ENCODE results near the gene PCDHA8. TPM values are rescaled to one million over a fixed set of nuclear protein-coding genes. Genes with fewer than 3 reads are reported as not detected.

PCDHA8 gene
- total and polyA plus RNA-seq, 7 donors = 0.01 to 0.12 TPM; not detected in 5

GRCh38 chr5:140855772-140856674, 15.0 kb downstream of the PCDHA8 start, which contains the start of gene PCDHA10:
Gene PCDHA10 (plus strand): TSS chr5:140855897. CDS start chr5:140856049, 152 bp downstream.
- Histone ChIP-seq H3K27me3 (ENCODE audit: insufficient read depth in 3 of 3, low read length in 2 of 3) (peaks cover 0 to 14% (median 4%) of the 10 kb centered on the region in 3 donors), H3K36me3 (ENCODE audit: insufficient read depth in 1 of 2, low read depth in 1 of 2) (no peaks in the 10 kb centered on the region), H3K4me1 (no peaks in the 10 kb centered on the region), H3K27ac (no peak within 1 kb of the TSS), H3K9me3 (peaks cover 2% of the 10 kb centered on the region), H3K4me3 (no peak within 1 kb of the TSS)
- 18 to 19% methylated on average over 31 to 44 of the region's 44 CpGs; no CpG with 5 or more reads in 1 of the 3 donors for WGBS, 3 donors
- ATAC-seq = no peak
- intact Hi-C loops (cut with DNase I) = no loop called here
- TF ChIP-seq CTCF (IDR thresholded peaks at IDR 0.05) = no peak
- no peak for DNase-seq

DNA sequence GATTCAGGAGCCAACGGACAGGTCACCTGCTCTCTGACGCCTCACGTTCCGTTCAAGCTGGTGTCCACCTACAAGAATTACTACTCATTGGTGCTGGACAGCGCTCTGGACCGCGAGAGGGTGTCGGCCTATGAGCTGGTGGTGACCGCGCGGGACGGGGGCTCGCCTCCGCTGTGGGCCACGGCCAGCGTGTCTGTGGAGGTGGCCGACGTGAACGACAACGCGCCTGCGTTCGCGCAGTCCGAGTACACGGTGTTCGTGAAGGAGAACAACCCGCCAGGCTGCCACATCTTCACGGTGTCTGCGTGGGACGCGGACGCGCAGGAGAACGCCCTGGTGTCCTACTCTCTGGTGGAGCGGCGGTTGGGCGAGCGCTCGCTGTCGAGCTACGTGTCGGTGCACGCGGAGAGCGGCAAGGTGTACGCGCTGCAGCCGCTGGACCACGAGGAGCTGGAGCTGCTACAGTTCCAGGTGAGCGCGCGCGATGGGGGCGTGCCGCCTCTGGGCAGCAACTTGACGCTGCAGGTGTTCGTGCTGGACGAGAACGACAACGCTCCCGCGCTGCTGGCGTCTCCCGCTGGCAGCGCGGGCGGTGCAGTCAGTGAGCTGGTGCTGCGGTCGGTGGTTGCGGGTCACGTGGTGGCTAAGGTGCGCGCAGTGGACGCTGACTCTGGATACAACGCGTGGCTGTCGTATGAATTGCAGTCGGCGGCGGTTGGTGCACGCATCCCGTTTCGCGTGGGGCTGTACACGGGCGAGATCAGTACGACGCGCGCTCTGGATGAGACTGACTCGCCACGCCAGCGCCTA, 16.4 kb downstream of the PCDHA8 start:
- no peak for ATAC-seq
- intact Hi-C loops (cut with DNase I) = no loop called here
- WGBS, 3 donors = 48 to 60% methylated on average over 74 to 94 of the region's 94 CpGs; no CpG with 5 or more reads in 1 of the 3 donors
- Histone ChIP-seq H3K36me3 (ENCODE audit: insufficient read depth in 1 of 2, low read depth in 1 of 2) (no peaks in the 10 kb centered on the region), H3K9me3 (peaks cover 2% of the 10 kb centered on the region), H3K27ac (no peak overlapping the region), H3K4me1 (no peaks in the 10 kb centered on the region), H3K27me3 (ENCODE audit: insufficient read depth in 3 of 3, low read length in 2 of 3) (peaks cover 0 to 19% (median 6%) of the 10 kb centered on the region in 3 donors), H3K4me3 (no peak overlapping the region)
- DNase-seq = no peak
- TF ChIP-seq CTCF (IDR thresholded peaks at IDR 0.05) = no peak

GRCh38 chr5:140857987-140858240, 16.9 kb downstream of the PCDHA8 start:
- no peak overlapping the region for H3K4me3 ChIP-seq
- DNase-seq (peak; percentile 11 to 46), ATAC-seq (no peak)
- 55% methylated on average over 22 of the region's 22 CpGs; no CpG with 5 or more reads in 2 of the 3 donors for WGBS, 3 donors
- no peaks in the 10 kb centered on the region for H3K4me1 ChIP-seq
- H3K9me3 ChIP-seq = peaks cover 4% of the 10 kb centered on the region
- no peaks in the 10 kb centered on the region for H3K36me3 ChIP-seq (ENCODE audit: insufficient read depth in 1 of 2, low read depth in 1 of 2)
- H3K27ac ChIP-seq = no peak overlapping the region
- intact Hi-C loops (cut with DNase I) = no loop called here
- H3K27me3 ChIP-seq (ENCODE audit: insufficient read depth in 3 of 3, low read length in 2 of 3) = peaks cover 0 to 19% (median 6%) of the 10 kb centered on the region in 3 donors
- no peak for TF ChIP-seq CTCF (IDR thresholded peaks at IDR 0.05)

DNA sequence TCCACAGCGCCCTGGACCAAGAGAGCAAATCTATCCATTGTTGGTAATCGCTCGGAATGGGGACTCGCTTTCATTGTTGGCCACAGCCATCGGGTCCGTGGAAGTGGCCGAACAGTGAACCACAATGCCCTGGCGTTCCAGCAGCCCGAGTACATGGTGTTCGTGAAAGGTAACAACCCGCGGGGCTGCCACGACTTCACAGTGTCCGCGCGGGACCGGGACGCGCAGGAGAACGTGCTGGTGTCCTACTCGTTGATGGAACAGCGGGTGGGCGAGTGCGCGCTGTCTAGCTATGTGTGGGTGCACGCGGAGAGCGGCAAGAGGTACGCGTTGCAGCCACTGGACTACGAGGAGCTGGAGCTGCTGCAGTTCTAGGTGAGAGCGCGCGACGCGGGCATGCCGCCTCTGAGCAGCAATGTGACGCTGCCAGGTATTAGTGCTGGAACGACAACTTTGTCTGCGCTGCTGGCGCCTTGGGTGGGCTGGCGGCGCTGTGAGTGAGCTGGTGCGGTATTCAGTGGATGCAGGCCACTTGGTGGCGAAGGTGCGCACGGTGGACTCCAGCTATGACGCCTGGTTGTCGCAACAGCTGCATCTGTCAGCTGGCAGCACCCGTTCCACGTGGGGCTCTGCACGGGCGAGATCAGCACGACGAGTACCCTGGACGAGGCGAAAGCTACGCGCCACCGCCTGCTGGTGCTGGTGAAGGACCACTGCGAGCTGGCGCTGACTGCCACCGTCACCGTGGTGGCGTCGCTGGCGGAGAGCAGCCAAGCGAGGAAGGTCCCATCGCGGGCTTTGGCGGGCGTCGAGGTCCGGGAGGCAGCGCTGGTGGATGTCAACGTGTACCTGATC, 21.7 kb downstream of the PCDHA8 start:
- intact Hi-C loops (cut with DNase I) = no loop called here
- DNase-seq = no peak
- no peak for TF ChIP-seq CTCF (IDR thresholded peaks at IDR 0.05)
- ATAC-seq = no peak
- Histone ChIP-seq H3K36me3 (ENCODE audit: insufficient read depth in 1 of 2, low read depth in 1 of 2) (no peaks in the 10 kb centered on the region), H3K27ac (no peak overlapping the region), H3K9me3 (peaks cover 4% of the 10 kb centered on the region), H3K4me3 (no peak overlapping the region), H3K4me1 (no peaks in the 10 kb centered on the region), H3K27me3 (ENCODE audit: insufficient read depth in 3 of 3, low read length in 2 of 3) (peaks cover 0 to 5% (median 4%) of the 10 kb centered on the region in 3 donors)
- WGBS, 3 donors = 37 to 45% (median 38%) methylated on average over 76 of the region's 76 CpGs

Data from psoas muscle (tissue), 8 donors.